Measurements from ENCODE around the gene GPR142.

Gene GPR142, protein sequence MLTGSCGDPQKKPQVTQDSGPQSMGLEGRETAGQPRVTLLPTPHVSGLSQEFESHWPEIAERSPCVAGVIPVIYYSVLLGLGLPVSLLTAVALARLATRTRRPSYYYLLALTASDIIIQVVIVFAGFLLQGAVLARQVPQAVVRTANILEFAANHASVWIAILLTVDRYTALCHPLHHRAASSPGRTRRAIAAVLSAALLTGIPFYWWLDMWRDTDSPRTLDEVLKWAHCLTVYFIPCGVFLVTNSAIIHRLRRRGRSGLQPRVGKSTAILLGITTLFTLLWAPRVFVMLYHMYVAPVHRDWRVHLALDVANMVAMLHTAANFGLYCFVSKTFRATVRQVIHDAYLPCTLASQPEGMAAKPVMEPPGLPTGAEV

GRCh38 chr17:74367206-74367605 is at the start of gene GPR142:
Gene GPR142, plus strand, starts transcription at chr17:74367506. Its CDS starts 2,035 bp downstream, at chr17:74369541.
- ATAC-seq, result no peak

DNA sequence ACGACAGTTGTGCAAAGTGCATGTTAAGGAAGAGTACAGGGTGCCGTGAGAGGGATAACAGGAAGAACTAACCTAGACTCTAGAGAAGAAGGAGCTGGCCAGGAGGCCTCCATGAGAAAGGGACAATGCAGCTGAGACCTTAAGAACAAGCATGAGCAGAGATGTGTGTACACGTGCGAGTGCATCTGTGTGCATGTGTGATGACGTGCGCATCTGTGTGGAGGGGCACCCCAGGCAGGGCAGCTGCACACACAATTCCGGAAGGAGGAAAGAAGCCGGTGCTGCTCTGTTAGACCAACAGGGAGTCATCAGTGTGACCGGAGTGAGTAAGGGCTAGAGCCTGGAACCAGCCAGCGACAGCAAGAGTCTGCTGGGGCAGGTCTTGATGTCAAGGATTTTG is 48.9 kb upstream of the GPR142 start:
- ATAC-seq, result no peak

GRCh38 chr17:74324521-74324920 is 42.8 kb upstream of the GPR142 start:
- no peak for ATAC-seq

GRCh38 chr17:74325376-74325742 is 41.9 kb upstream of the GPR142 start:
- no peak for ATAC-seq

DNA sequence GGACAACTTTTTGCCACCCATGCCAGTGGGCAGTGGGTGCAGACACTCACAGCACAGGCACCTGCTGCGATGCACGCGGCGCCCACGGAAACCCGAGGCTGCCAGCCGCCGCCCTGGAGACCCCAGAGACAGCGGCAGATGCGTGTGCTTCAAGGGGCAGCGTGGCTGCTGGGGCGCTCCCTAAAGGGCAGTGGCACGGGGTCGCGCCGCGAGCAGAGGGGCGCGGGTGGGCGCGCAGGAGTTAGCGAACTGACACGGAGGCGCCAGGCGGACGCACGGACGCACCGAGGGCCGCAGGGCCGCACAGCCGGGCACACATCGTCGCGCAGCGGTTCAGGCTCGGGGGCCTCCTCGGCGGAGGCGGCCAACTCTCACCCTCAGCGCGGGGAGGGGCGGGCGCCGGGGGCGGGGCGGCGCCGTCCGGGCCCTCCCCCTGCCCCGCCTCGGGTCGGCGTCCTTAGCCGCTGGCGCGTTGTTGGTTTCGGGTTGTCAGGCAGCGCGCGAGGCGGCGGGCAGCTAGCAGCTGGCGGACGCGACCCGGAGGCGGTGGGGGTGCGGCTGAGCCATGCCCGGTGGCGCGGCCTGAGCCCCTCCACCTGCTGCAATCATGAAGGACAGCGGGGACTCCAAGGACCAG is 41.4 kb upstream of the GPR142 start, which contains the start of gene KIF19:
Gene KIF19, plus strand, starts transcription at position 484 of the 637 bp plus-strand sequence. Its CDS starts 124 bp downstream, at position 608.
- peak; percentile 83 to 86 for ATAC-seq

GRCh38 chr17:74326506-74326905 is 40.8 kb upstream of the GPR142 start:
- no peak for ATAC-seq

GRCh38 chr17:74328487-74328886 is 38.8 kb upstream of the GPR142 start:
- ATAC-seq, result no peak

GRCh38 chr17:74329378-74329777 is 37.9 kb upstream of the GPR142 start:
- no peak for ATAC-seq

- no peak for ATAC-seq
These were observed 36.9 kb upstream of the GPR142 start for GRCh38 chr17:74330446-74330845.

- no peak for ATAC-seq
These were observed 35.2 kb upstream of the GPR142 start for GRCh38 chr17:74332017-74332650.

GRCh38 chr17:74332763-74333283 is 34.5 kb upstream of the GPR142 start:
- no peak for ATAC-seq

GRCh38 chr17:74334393-74335039 is 32.8 kb upstream of the GPR142 start:
- ATAC-seq, result no peak

DNA sequence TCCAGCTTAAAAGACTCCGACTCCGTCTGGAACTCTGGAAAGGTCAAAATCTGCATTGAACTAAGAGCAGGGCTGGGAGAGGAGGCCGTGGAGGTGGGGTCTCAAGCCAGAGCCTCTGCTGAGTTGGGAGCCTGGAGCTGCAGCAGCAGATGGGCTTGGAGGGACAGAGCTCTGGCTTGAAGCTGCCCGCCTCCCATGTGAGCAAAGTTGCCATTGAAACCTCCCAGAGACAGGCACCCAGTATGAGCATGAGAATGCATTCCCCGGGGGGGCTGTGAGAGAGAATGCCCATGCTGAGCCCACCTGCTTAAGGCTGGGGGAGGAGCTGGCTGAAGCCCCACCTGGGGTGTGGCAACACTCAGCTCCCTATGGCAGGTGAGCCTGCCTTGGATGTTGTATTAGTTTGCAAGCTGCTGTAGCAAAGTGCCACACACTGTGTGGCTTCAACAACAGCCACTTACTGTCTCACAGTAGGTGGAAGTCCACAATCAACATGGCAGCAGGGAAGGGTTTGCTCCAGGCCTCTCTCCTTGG is 31.7 kb upstream of the GPR142 start:
- no peak for ATAC-seq

GRCh38 chr17:74336307-74336706 is 31.0 kb upstream of the GPR142 start:
- ATAC-seq, result no peak

GRCh38 chr17:74337834-74338500 is 29.3 kb upstream of the GPR142 start:
- ATAC-seq, result no peak

GRCh38 chr17:74339537-74340195 is 27.6 kb upstream of the GPR142 start:
- no peak for ATAC-seq

DNA sequence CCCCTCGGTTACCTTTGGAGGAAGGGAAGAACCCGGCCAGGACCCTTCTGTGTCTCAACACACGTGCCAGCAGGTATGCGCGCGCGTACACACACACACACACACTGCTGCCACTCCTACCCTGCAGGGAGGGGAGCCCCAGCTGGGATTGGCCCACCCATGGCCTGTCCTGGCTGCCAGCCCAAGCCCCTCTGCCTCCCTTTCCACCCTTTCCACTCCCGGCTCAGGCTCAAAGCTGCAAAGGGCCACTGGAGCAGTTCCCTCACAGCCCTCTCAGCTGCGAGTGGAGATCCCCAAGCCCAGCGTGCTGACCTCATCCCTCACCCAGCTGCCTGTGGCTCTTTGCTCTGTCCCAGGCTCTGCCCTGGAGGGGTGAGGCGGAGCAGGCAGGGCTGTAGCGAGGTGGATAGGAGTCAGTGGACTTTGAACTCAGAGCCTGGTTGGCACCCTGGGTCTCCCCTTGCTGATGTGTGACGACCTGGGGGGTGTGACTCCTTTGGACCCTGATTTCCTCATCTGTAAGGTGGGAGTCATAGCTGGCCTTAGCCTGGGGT is 26.8 kb upstream of the GPR142 start:
- ATAC-seq, result no peak

DNA sequence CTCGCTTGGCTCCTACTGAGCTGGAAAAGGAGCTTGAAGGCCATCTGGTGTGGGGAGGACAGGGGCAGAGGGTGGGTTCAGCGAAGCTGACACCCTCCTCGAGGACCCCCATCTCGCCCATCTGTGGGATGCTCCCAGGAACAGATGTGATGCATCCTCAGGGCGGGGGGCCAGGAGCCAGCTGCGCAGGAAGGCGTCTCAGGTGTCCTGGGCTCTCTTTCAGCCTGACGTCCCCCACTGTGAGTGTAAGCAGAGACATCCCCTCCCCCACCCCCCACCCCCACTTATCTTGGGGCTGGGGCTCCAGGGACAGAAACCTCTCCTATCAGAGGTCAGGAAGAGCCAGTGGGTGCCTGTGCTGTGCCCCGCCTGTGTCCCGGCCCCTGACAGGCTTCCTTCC is 25.1 kb upstream of the GPR142 start:
- no peak for ATAC-seq

DNA sequence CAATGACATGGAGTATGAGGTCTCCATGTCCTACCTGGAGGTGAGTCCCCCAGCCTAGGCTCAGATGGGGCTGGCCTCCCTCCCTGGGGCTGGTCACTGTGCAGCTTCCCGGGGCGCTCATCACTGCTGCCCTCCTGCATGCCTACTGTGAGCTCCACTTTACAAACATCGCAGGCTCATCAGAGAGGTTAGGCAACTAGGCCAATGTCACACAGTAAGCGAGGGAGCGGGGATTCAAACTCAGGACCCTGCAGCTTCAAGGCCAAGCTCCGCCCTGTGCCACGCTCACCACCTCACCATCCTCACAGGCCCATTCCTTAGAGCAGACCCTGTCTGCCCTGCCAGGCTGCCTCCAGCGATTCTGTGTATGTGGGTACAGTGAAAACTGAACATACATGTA is 24.2 kb upstream of the GPR142 start:
- no peak for ATAC-seq

DNA sequence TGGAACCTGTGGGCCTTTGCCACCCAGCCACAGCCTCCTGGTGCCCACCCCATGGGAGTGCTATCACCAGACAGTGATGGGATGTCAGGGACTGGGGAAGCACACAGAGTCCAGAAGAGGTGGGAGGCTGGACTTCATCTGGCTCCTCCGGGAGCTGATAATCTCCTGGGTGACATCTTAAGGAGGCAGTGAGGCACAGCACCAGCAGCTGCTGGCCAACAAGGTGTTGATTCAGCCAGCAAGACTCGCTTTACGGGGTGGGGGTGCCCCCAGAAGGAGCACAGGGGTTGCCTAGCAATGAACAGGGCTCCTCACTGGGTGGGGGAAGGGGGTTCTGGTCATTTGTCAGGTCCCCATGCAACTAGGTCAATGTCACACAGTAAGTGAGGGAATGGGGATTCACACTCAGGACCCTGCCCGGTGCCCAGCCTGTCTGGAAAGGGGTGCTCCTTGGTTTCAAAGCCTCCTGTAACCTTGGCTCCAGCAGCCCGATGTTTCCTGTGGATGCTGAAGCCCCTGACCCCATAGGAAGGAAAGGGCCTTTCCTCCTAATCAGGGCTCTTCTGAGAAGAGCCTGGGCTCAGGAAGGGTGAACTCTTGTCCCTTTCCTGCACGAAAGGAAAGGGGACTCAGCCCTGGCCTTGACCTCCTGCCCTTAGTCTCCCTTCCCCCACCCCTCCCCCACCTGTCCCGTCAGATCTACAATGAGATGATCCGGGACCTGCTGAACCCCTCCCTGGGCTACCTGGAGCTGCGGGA is 23.6 kb upstream of the GPR142 start:
- ATAC-seq, result no peak

GRCh38 chr17:74344658-74345057 is 22.6 kb upstream of the GPR142 start:
- ATAC-seq, result no peak
